Ishikawa (cell line): Measurements from ENCODE around the gene KLKB1.

ENCODE experiments used
- CEBPB ChIP-seq: IDR thresholded peaks from 2 replicates; pipeline ENCODE4 v1.6.1; 2012
- CREB1 ChIP-seq: IDR thresholded peaks from 2 replicates; pipeline ENCODE4 v1.6.1; 2012; ENCODE audit warnings: low read depth
- EP300 ChIP-seq: IDR thresholded peaks from 2 replicates; pipeline ENCODE4 v1.6.1; 2012; ENCODE audit warnings: borderline replicate concordance
- NFIC ChIP-seq: IDR thresholded peaks from 2 replicates; pipeline ENCODE4 v1.6.1; 2012
- RAD21 ChIP-seq: IDR thresholded peaks from 2 replicates; pipeline ENCODE4 v1.6.1; 2012; ENCODE audit warnings: low read depth
- TAF1 ChIP-seq: IDR thresholded peaks from 2 replicates; pipeline ENCODE4 v1.6.1; 2012; ENCODE audit warnings: low read depth, mild to moderate bottlenecking
- TCF12 ChIP-seq: IDR thresholded peaks from 2 replicates; pipeline ENCODE4 v1.6.1; 2012; ENCODE audit warnings: low read depth
- YY1 ChIP-seq: IDR thresholded peaks from 2 replicates; pipeline ENCODE4 v1.6.1; 2012; ENCODE audit warnings: low read depth
- TF ChIP-seq, protein P1 (sequence below): IDR thresholded peaks from 2 replicates; pipeline ENCODE4 v1.6.1; 2012
- TF ChIP-seq, protein P2 (sequence below): IDR thresholded peaks from 2 replicates; pipeline ENCODE4 v1.6.1; 2012; ENCODE audit warnings: low read depth, mild to moderate bottlenecking
- TF ChIP-seq, protein P3 (sequence below): IDR thresholded peaks from 2 replicates; pipeline ENCODE4 v1.6.1; 2012

DNA sequence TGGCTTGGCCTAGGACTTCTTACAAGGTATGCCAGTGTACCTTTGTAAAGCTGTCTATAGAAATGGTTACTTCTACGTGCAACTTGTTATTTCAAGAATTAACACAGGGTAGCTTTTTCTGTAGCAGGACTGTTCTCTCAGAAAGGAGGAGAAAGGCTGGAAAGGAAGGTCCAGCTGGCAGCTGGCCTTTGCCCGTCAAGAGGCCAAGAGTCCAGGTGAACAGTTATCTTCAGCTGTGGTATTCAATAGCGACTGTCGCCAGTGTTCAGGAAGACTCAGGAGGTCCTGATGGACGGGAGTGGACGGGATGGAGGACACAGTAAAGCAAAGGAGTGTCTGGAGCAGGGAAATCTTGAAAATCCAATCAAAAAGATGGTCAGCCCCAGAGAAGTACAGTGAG lies 31.2 kb upstream of the KLKB1 start:
- TF ChIP-seq CREB1: no peak
- no peak for TF ChIP-seq EP300
- TF ChIP-seq RAD21: no peak
- TF ChIP-seq, protein P1, sequence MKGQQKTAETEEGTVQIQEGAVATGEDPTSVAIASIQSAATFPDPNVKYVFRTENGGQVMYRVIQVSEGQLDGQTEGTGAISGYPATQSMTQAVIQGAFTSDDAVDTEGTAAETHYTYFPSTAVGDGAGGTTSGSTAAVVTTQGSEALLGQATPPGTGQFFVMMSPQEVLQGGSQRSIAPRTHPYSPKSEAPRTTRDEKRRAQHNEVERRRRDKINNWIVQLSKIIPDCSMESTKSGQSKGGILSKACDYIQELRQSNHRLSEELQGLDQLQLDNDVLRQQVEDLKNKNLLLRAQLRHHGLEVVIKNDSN: no peak
- no peak for TF ChIP-seq TCF12
- TF ChIP-seq CEBPB: no peak
- no peak for TF ChIP-seq YY1
- TF ChIP-seq TAF1: no peak
- TF ChIP-seq, protein P2, sequence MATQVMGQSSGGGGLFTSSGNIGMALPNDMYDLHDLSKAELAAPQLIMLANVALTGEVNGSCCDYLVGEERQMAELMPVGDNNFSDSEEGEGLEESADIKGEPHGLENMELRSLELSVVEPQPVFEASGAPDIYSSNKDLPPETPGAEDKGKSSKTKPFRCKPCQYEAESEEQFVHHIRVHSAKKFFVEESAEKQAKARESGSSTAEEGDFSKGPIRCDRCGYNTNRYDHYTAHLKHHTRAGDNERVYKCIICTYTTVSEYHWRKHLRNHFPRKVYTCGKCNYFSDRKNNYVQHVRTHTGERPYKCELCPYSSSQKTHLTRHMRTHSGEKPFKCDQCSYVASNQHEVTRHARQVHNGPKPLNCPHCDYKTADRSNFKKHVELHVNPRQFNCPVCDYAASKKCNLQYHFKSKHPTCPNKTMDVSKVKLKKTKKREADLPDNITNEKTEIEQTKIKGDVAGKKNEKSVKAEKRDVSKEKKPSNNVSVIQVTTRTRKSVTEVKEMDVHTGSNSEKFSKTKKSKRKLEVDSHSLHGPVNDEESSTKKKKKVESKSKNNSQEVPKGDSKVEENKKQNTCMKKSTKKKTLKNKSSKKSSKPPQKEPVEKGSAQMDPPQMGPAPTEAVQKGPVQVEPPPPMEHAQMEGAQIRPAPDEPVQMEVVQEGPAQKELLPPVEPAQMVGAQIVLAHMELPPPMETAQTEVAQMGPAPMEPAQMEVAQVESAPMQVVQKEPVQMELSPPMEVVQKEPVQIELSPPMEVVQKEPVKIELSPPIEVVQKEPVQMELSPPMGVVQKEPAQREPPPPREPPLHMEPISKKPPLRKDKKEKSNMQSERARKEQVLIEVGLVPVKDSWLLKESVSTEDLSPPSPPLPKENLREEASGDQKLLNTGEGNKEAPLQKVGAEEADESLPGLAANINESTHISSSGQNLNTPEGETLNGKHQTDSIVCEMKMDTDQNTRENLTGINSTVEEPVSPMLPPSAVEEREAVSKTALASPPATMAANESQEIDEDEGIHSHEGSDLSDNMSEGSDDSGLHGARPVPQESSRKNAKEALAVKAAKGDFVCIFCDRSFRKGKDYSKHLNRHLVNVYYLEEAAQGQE: no peak
- TF ChIP-seq NFIC: no peak
- TF ChIP-seq, protein P3, sequence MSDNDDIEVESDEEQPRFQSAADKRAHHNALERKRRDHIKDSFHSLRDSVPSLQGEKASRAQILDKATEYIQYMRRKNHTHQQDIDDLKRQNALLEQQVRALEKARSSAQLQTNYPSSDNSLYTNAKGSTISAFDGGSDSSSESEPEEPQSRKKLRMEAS: no peak
